HG03103 (cell line): ENCODE measurements around the gene BOC.

Experiments
- ATAC-seq: cut with Tn5 transposase; IDR thresholded peaks from one replicate; pipeline ENCODE4 v1.9.1; 2021; ENCODE audit warnings: low read depth; ENCODE audit not compliant: unreplicated experiment

Gene BOC

GRCh38 chr3:113283306-113283705, 71.9 kb downstream of the BOC start:
- no peak for ATAC-seq

- no peak for ATAC-seq
Observed at GRCh38 chr3:113284453-113285050, 73.2 kb downstream of the BOC start.

GRCh38 chr3:113285226-113285625, 73.9 kb downstream of the BOC start:
- ATAC-seq = no peak

GRCh38 chr3:113285741-113286140, 74.4 kb downstream of the BOC start:
- no peak for ATAC-seq

- no peak for ATAC-seq
Observed at GRCh38 chr3:113286524-113286923, 75.2 kb downstream of the BOC start.

GRCh38 chr3:113287111-113287802, 75.9 kb downstream of the BOC start:
- no peak for ATAC-seq

- ATAC-seq = no peak
Observed at GRCh38 chr3:113287803-113288648, 76.7 kb downstream of the BOC start.

GRCh38 chr3:113288881-113289280, 77.5 kb downstream of the BOC start:
- no peak for ATAC-seq

GRCh38 chr3:113291572-113291971, 80.2 kb downstream of the BOC start:
- no peak for ATAC-seq

GRCh38 chr3:113292933-113293332, 81.6 kb downstream of the BOC start:
- no peak for ATAC-seq

GRCh38 chr3:113293348-113293747, 82.0 kb downstream of the BOC start:
- ATAC-seq = no peak

- ATAC-seq = no peak
Observed at GRCh38 chr3:113295463-113295862, 84.1 kb downstream of the BOC start.

GRCh38 chr3:113297287-113297686, 85.9 kb downstream of the BOC start:
- no peak for ATAC-seq

GRCh38 chr3:113297841-113298240, 86.5 kb downstream of the BOC start:
- ATAC-seq = no peak

- no peak for ATAC-seq
Observed at GRCh38 chr3:113300596-113300995, 89.2 kb downstream of the BOC start.

- no peak for ATAC-seq
Observed at GRCh38 chr3:113304102-113304501, 92.7 kb downstream of the BOC start.

- ATAC-seq = no peak
Observed at GRCh38 chr3:113304856-113305540, 93.6 kb downstream of the BOC start.

GRCh38 chr3:113310960-113311359, 99.6 kb downstream of the BOC start:
- ATAC-seq = no peak

- ATAC-seq = no peak
Observed at GRCh38 chr3:113312416-113312815, 101.1 kb downstream of the BOC start.

- ATAC-seq = no peak
Observed at GRCh38 chr3:113314923-113315322, 103.6 kb downstream of the BOC start.

GRCh38 chr3:113329757-113330156, 118.4 kb downstream of the BOC start:
- ATAC-seq = no peak
